ENCODE results near the gene HMHB1.

The HMHB1 gene

GRCh38 chr5:143775258-143775657, 36.7 kb upstream of the HMHB1 start:
- no peak for TF ChIP-seq PPARA (CRISPR knock-in tag; IDR thresholded peaks at IDR 0.05; ENCODE audit: borderline replicate concordance)
- TF ChIP-seq, protein P1, sequence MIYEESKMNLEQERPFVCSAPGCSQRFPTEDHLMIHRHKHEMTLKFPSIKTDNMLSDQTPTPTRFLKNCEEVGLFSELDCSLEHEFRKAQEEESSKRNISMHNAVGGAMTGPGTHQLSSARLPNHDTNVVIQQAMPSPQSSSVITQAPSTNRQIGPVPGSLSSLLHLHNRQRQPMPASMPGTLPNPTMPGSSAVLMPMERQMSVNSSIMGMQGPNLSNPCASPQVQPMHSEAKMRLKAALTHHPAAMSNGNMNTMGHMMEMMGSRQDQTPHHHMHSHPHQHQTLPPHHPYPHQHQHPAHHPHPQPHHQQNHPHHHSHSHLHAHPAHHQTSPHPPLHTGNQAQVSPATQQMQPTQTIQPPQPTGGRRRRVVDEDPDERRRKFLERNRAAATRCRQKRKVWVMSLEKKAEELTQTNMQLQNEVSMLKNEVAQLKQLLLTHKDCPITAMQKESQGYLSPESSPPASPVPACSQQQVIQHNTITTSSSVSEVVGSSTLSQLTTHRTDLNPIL (CRISPR knock-in tag; IDR thresholded peaks at IDR 0.05; ENCODE audit: low read depth) = no peak
- no peak for TF ChIP-seq ZC3H10 (CRISPR knock-in tag; IDR thresholded peaks at IDR 0.05)
- TF ChIP-seq RARB (CRISPR knock-in tag; IDR thresholded peaks at IDR 0.05) = no peak
- TF ChIP-seq BACH2 (CRISPR knock-in tag; IDR thresholded peaks at IDR 0.05; ENCODE audit: borderline replicate concordance) = no peak
- no peak for TF ChIP-seq ISL1 (CRISPR knock-in tag; IDR thresholded peaks at IDR 0.05)
- TF ChIP-seq ZNF70 (CRISPR knock-in tag; IDR thresholded peaks at IDR 0.05) = no peak
- TF ChIP-seq PATZ1 (CRISPR knock-in tag; IDR thresholded peaks at IDR 0.05; ENCODE audit: borderline replicate concordance) = no peak
- no peak for TF ChIP-seq ESRRG (CRISPR knock-in tag; IDR thresholded peaks at IDR 0.05)
- no peak for TF ChIP-seq OSR1 (CRISPR knock-in tag; IDR thresholded peaks at IDR 0.05)
- no peak for TF ChIP-seq ZNF8 (CRISPR knock-in tag; IDR thresholded peaks at IDR 0.05)
- no peak for TF ChIP-seq GLIS3 (CRISPR knock-in tag; IDR thresholded peaks at IDR 0.05)
- TF ChIP-seq ZNF565 (CRISPR knock-in tag; conservative IDR thresholded peaks at IDR 0.05; ENCODE audit: low read depth) = no peak
- no peak for TF ChIP-seq CSRNP3 (CRISPR knock-in tag; IDR thresholded peaks at IDR 0.05)
- TF ChIP-seq ARNTL (CRISPR knock-in tag; IDR thresholded peaks at IDR 0.05; ENCODE audit: borderline replicate concordance, low read depth) = no peak
- no peak for TF ChIP-seq TCF4 (CRISPR knock-in tag; IDR thresholded peaks at IDR 0.05; ENCODE audit: borderline replicate concordance)
- TF ChIP-seq ZFP3 (CRISPR knock-in tag; IDR thresholded peaks at IDR 0.05) = no peak
- TF ChIP-seq ZFP30 (CRISPR knock-in tag; IDR thresholded peaks at IDR 0.05) = no peak
- no peak for TF ChIP-seq CSDC2 (CRISPR knock-in tag; IDR thresholded peaks at IDR 0.05)
- TF ChIP-seq SNAI2 (CRISPR knock-in tag; IDR thresholded peaks at IDR 0.05) = no peak
- ATAC-seq = 0 out of 3 replicates have a peak, but pooled peaks have one; percentile 32

- ATAC-seq = no peak
- TF ChIP-seq ZNF70 (CRISPR knock-in tag; IDR thresholded peaks at IDR 0.05) (no peak), ZNF565 (CRISPR knock-in tag; conservative IDR thresholded peaks at IDR 0.05; ENCODE audit: low read depth) (no peak), ZNF8 (CRISPR knock-in tag; IDR thresholded peaks at IDR 0.05) (no peak), PATZ1 (CRISPR knock-in tag; IDR thresholded peaks at IDR 0.05; ENCODE audit: borderline replicate concordance) (no peak), GLIS3 (CRISPR knock-in tag; IDR thresholded peaks at IDR 0.05) (no peak), RARB (CRISPR knock-in tag; IDR thresholded peaks at IDR 0.05) (no peak), ARNTL (CRISPR knock-in tag; IDR thresholded peaks at IDR 0.05; ENCODE audit: borderline replicate concordance, low read depth) (no peak), PPARA (CRISPR knock-in tag; IDR thresholded peaks at IDR 0.05; ENCODE audit: borderline replicate concordance) (no peak), SNAI2 (CRISPR knock-in tag; IDR thresholded peaks at IDR 0.05) (no peak), OSR1 (CRISPR knock-in tag; IDR thresholded peaks at IDR 0.05) (no peak), ZC3H10 (CRISPR knock-in tag; IDR thresholded peaks at IDR 0.05) (no peak), CSDC2 (CRISPR knock-in tag; IDR thresholded peaks at IDR 0.05) (no peak), CSRNP3 (CRISPR knock-in tag; IDR thresholded peaks at IDR 0.05) (no peak), ZFP30 (CRISPR knock-in tag; IDR thresholded peaks at IDR 0.05) (no peak), ISL1 (CRISPR knock-in tag; IDR thresholded peaks at IDR 0.05) (no peak), TCF4 (CRISPR knock-in tag; IDR thresholded peaks at IDR 0.05; ENCODE audit: borderline replicate concordance) (no peak), BACH2 (CRISPR knock-in tag; IDR thresholded peaks at IDR 0.05; ENCODE audit: borderline replicate concordance) (no peak), TSHZ2 (CRISPR knock-in tag; IDR thresholded peaks at IDR 0.05) (no peak)
- TF ChIP-seq, protein P2, sequence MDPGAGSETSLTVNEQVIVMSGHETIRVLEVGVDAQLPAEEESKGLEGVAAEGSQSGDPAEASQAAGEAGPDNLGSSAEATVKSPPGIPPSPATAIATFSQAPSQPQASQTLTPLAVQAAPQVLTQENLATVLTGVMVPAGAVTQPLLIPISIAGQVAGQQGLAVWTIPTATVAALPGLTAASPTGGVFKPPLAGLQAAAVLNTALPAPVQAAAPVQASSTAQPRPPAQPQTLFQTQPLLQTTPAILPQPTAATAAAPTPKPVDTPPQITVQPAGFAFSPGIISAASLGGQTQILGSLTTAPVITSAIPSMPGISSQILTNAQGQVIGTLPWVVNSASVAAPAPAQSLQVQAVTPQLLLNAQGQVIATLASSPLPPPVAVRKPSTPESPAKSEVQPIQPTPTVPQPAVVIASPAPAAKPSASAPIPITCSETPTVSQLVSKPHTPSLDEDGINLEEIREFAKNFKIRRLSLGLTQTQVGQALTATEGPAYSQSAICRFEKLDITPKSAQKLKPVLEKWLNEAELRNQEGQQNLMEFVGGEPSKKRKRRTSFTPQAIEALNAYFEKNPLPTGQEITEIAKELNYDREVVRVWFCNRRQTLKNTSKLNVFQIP (CRISPR knock-in tag; IDR thresholded peaks at IDR 0.05; ENCODE audit: borderline replicate concordance, low read depth) = no peak
Measured at GRCh38 chr5:143776951-143777350, 35.0 kb upstream of the HMHB1 start.
